OCI-LY1 (cell line): ENCODE data around the gene PCSK6.

Source experiments
- H2AFZ ChIP-seq: fragments of 200-600 bp; sonication (generic), shearing (Covaris generic); 2 replicates; pipeline ENCODE4 v1.6.0; 2014; ENCODE audit warnings: antibody characterized with exemption, mild to moderate bottlenecking, low read length
- H3F3A ChIP-seq: fragments of 200-600 bp; sonication (generic), shearing (Covaris generic); 2 replicates; pipeline ENCODE4 v1.6.0; 2014; ENCODE audit warnings: mild to moderate bottlenecking, antibody characterized with exemption, low read length, moderate library complexity; ENCODE audit not compliant: insufficient read depth
- H3K27ac ChIP-seq: fragments of 200-600 bp; sonication (generic); 2 replicates; pipeline ENCODE4 v1.5.1; 2014; ENCODE audit warnings: low read length, mixed run types, mild to moderate bottlenecking, low read depth; ENCODE audit not compliant: poor library complexity, severe bottlenecking
- H3K27me3 ChIP-seq: fragments of 200-600 bp; sonication (generic); 2 replicates; pipeline ENCODE4 v1.6.0; 2014; ENCODE audit warnings: antibody characterized with exemption, mild to moderate bottlenecking, low read length, moderate library complexity; ENCODE audit not compliant: insufficient read depth
- H3K36me3 ChIP-seq: fragments of 200-600 bp; sonication (generic); 2 replicates; pipeline ENCODE4 v1.6.1; 2014; ENCODE audit warnings: mild to moderate bottlenecking, antibody characterized with exemption, low read length, moderate library complexity, mixed read lengths; ENCODE audit not compliant: insufficient read depth
- H3K4me1 ChIP-seq: fragments of 200-600 bp; sonication (generic); 2 replicates; pipeline ENCODE4 v1.5.1; 2014; ENCODE audit warnings: mild to moderate bottlenecking, low read length, moderate library complexity; ENCODE audit not compliant: insufficient read depth, severe bottlenecking
- H3K4me2 ChIP-seq: fragments of 200-600 bp; sonication (generic), shearing (Covaris generic); 2 replicates; pipeline ENCODE4 v1.6.1; 2014; ENCODE audit warnings: low read length
- H3K4me3 ChIP-seq: fragments of 200-600 bp; sonication (generic); 2 replicates; pipeline ENCODE4 v1.5.1; 2014; ENCODE audit warnings: low read length, low read depth, mild to moderate bottlenecking, mixed read lengths; ENCODE audit not compliant: poor library complexity, severe bottlenecking
- H3K79me2 ChIP-seq: fragments of 200-600 bp; shearing (Covaris generic); 2 replicates; pipeline ENCODE4 v1.6.1; 2016; ENCODE audit warnings: mixed run types, low read length, mixed read lengths; ENCODE audit not compliant: insufficient read depth
- H3K9ac ChIP-seq: fragments of 200-600 bp; sonication (generic), shearing (Covaris generic); 2 replicates; pipeline ENCODE4 v1.6.1; 2014; ENCODE audit warnings: mild to moderate bottlenecking, low read length, mixed read lengths
- H3K9me2 ChIP-seq: fragments of 200-600 bp; sonication (generic), shearing (Covaris generic); 2 replicates; pipeline ENCODE4 v1.6.1; 2014; ENCODE audit warnings: low read depth, mild to moderate bottlenecking, low read length, mixed read lengths
- H3K9me3 ChIP-seq: fragments of 200-600 bp; shearing (Covaris generic); 2 replicates; pipeline ENCODE4 v1.6.1; 2014; ENCODE audit warnings: low read length, mixed read lengths
- H4K20me1 ChIP-seq: fragments of 200-600 bp; sonication (generic), shearing (Covaris generic); 2 replicates; pipeline ENCODE4 v1.6.0; 2016; ENCODE audit warnings: mild to moderate bottlenecking, low read length; ENCODE audit not compliant: insufficient read depth
- EZH2 ChIP-seq: fragments of 200-600 bp; sonication (generic), shearing (Covaris generic); IDR thresholded peaks from 2 replicates; pipeline ENCODE4 v1.8.0; 2017; ENCODE audit warnings: borderline replicate concordance, mixed run types, mild to moderate bottlenecking, antibody characterized with exemption, low read length, moderate library complexity, mixed read lengths
- TF ChIP-seq, protein P1 (sequence below): fragments of 200-600 bp; sonication (generic), shearing (Covaris generic); IDR thresholded peaks from 2 replicates; pipeline ENCODE4 v1.5.1; 2017; ENCODE audit warnings: mild to moderate bottlenecking, antibody characterized with exemption, low read length, moderate library complexity, mixed read lengths

PCSK6 gene

DNA sequence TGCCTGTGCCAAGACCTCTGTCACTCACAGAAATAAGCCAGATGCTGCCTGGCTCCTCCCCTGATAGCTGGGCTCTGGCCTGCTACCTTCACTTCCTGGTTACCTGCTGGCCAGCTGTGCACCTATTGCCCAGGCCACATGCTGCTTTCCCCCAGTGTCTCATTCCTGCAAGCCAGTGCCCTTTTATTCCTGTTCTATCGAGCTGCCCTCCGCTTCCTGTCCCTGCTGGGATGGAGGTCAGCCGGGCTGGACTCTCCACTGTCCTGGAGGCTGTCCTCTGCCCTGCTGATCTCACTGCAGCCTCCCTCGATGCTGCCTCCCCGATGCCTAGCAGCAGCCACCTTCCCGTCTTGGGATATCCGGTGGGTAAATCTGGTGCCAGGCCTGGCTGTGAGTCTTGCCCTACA, 157.4 kb downstream of the PCSK6 start:
- Histone ChIP-seq H3K9me2 (no peaks in the 10 kb centered on the region), H3K9ac (no peak overlapping the region), H3K4me3 (no peak overlapping the region), H3K79me2 (no peaks in the 10 kb centered on the region), H3K36me3 (peaks cover 4% of the 10 kb centered on the region), H3K27ac (no peak overlapping the region), H2AFZ (no peak overlapping the region), H3F3A (peaks cover 5% of the 10 kb centered on the region; the same call in 1 of the 2 replicates), H3K4me2 (no peak overlapping the region), H3K27me3 (0 out of 2 replicates have a peak, but pooled peaks cover 6% of the 10 kb centered on the region), H3K4me1 (peaks cover 7% of the 10 kb centered on the region), H4K20me1 (no peaks in the 10 kb centered on the region), H3K9me3 (peaks cover 16% of the 10 kb centered on the region)
- TF ChIP-seq EZH2, result no peak
- TF ChIP-seq, protein P1, sequence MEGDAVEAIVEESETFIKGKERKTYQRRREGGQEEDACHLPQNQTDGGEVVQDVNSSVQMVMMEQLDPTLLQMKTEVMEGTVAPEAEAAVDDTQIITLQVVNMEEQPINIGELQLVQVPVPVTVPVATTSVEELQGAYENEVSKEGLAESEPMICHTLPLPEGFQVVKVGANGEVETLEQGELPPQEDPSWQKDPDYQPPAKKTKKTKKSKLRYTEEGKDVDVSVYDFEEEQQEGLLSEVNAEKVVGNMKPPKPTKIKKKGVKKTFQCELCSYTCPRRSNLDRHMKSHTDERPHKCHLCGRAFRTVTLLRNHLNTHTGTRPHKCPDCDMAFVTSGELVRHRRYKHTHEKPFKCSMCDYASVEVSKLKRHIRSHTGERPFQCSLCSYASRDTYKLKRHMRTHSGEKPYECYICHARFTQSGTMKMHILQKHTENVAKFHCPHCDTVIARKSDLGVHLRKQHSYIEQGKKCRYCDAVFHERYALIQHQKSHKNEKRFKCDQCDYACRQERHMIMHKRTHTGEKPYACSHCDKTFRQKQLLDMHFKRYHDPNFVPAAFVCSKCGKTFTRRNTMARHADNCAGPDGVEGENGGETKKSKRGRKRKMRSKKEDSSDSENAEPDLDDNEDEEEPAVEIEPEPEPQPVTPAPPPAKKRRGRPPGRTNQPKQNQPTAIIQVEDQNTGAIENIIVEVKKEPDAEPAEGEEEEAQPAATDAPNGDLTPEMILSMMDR, result no peak

DNA sequence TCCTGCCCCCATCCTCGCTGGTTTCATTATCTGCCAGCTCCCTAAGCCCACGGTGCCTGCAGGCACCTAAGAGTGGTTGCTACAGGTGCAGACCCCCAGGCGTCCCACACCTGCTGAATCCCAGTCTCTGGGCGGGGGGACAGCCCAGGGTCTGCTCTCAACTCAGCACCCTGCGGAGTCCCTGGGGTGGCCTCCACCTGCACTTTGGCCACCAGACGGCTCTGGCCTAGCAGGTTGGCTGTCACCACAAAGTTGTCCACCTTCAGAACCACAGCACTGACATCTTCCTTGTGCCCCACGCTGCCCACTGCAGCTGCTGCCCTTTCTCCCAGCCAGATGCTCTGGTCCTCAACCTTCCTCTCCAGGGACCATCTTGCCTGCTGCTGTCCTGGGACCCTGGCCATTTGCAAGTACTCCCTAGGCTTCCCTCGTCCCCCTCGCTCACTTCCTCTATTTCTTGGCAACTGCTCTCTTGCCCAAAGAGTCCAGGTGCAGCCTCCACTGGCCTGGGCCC, 159.6 kb downstream of the PCSK6 start:
- Histone ChIP-seq H2AFZ (no peak overlapping the region), H4K20me1 (no peaks in the 10 kb centered on the region), H3K27me3 (no peaks in the 10 kb centered on the region), H3K9ac (no peak overlapping the region), H3K9me3 (peaks cover 9% of the 10 kb centered on the region), H3K27ac (no peak overlapping the region), H3K4me3 (no peak overlapping the region), H3F3A (peaks cover 5% of the 10 kb centered on the region; the same call in 1 of the 2 replicates), H3K79me2 (no peaks in the 10 kb centered on the region), H3K36me3 (peaks cover 4% of the 10 kb centered on the region), H3K9me2 (no peaks in the 10 kb centered on the region), H3K4me1 (peaks cover 7% of the 10 kb centered on the region), H3K4me2 (no peak overlapping the region)
- no peak for TF ChIP-seq EZH2
- TF ChIP-seq, protein P1, result no peak

DNA sequence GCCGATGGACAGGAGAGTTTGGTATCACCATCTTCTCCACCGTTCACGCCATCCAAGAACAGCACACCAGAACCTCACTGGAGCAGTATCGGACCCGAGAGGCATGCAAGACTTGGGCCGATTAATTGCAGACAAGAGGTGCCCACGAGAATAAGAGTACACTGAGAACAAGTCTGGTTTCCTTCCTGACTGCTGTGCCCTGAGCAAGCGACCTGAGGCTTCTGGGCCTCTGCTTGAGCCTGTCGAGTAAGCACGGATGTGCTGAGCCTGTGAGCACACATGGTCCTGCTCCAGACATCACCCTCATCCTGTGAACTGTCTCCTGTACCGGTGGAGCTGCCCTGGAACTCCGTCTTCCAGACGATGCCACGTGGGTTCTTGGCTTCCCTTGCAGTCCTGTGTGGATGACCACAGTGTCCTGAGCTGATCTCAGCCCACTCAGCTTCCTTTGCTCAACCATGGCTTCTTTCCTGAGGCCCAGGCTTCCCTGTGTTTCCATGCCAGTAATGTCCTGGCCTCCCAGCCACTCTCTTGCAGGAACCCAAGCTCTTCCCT, 160.1 kb downstream of the PCSK6 start:
- Histone ChIP-seq H3K4me1 (peaks cover 2% of the 10 kb centered on the region), H3K4me3 (no peak overlapping the region), H4K20me1 (no peaks in the 10 kb centered on the region), H3K9me3 (peaks cover 4% of the 10 kb centered on the region), H3K27ac (no peak overlapping the region), H3K9ac (no peak overlapping the region), H3K36me3 (no peaks in the 10 kb centered on the region; the same call in 1 of the 2 replicates), H3K4me2 (no peak overlapping the region), H3K27me3 (no peaks in the 10 kb centered on the region), H2AFZ (no peak overlapping the region), H3F3A (peaks cover 1% of the 10 kb centered on the region; the same call in 1 of the 2 replicates), H3K9me2 (no peaks in the 10 kb centered on the region), H3K79me2 (no peaks in the 10 kb centered on the region)
- TF ChIP-seq EZH2, result no peak
- TF ChIP-seq, protein P1, result no peak
